NB4 (cell line): ENCODE data around the gene CELA2B.

ENCODE experiments used
- CTCF ChIP-seq: IDR thresholded peaks from one replicate; pipeline ENCODE4 v1.5.1; 2012; ENCODE audit warnings: low read depth, low read length
- MAX ChIP-seq: IDR thresholded peaks from 2 replicates; pipeline ENCODE4 v1.6.1; 2011; ENCODE audit warnings: low read depth, low read length
- POLR2A ChIP-seq: IDR thresholded peaks from 2 replicates; pipeline ENCODE4 v1.6.1; 2011; ENCODE audit warnings: mild to moderate bottlenecking; ENCODE audit not compliant: insufficient read length; ENCODE audit errors: extremely low read depth

- TF ChIP-seq CTCF: no peak
- no peak for TF ChIP-seq POLR2A
- no peak for TF ChIP-seq MAX
These were observed 55.8 kb downstream of the CELA2B start for GRCh38 chr1:15531682-15532081.
